ENCODE measurements around the gene PINLYP.

Gene PINLYP

DNA sequence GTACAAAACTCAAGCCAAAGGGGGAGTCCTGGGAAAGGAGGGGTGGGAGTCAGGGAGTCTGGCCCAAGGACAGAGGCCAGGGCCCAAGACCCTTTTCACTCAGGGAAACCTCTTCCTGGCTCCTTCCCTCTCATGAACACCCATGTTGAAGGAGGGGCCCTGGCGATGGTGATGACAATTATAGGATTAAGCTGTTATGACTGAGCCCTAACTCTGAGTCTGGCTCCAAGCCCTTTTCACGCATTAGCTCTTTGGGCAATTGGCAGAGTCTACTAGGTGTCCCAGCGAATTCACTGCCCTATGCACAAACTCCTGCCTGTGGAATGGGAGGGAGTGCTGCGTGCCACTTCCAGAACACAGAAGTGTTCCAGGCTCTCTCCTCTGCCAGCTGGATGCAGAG is 21.9 kb upstream of the PINLYP start:
- H3K18ac ChIP-seq (ENCODE audit: low read length): no peak overlapping the region
- peak overlapping the region; percentile 22 for H3K9ac ChIP-seq (ENCODE audit: low read depth, low read length, poor library complexity)
- no peak overlapping the region for H3K4me3 ChIP-seq (ENCODE audit: low read length in 2 of 2)
- no peak overlapping the region for H2BK15ac ChIP-seq (ENCODE audit: low read length)
- no peak overlapping the region for H2AFZ ChIP-seq (ENCODE audit: low read length)
- H3K4ac ChIP-seq (ENCODE audit: low read length): no peak overlapping the region
- no CpG with 5 or more reads among the region's 4 CpGs for WGBS, 2 donors (ENCODE audit: extremely low coverage in 2 of 2, insufficient read length in 2 of 2, insufficient replicate concordance in 1 of 2)
- H3K27me3 ChIP-seq (ENCODE audit: control insufficient read depth in 3 of 3, insufficient read depth in 3 of 3, low read depth in 1 of 3, low read length in 3 of 3): no peaks in the 10 kb centered on the region
- H3K4me1 ChIP-seq (ENCODE audit: control insufficient read depth in 2 of 2, insufficient read depth in 1 of 2, low read depth in 1 of 2, low read length in 2 of 2): no peaks in the 10 kb centered on the region
- no peak overlapping the region for H3K27ac ChIP-seq (replicated peaks; ENCODE audit: low read length)
- no peak overlapping the region for H2BK5ac ChIP-seq (ENCODE audit: low read length)
- H3K4me2 ChIP-seq (ENCODE audit: insufficient read depth, low read length, poor library complexity, severe bottlenecking): no peak overlapping the region
- DNase-seq (ENCODE audit: low spot score): no peak
- no peak overlapping the region for H2AK5ac ChIP-seq (ENCODE audit: low read depth, low read length)
- no peak overlapping the region for H2BK12ac ChIP-seq (ENCODE audit: low read length)
- H3K9me3 ChIP-seq (replicated peaks in 1 of 2; ENCODE audit: control insufficient read depth in 2 of 2, insufficient read depth in 1 of 2, low read depth in 1 of 2, low read length in 2 of 2): no peaks in the 10 kb centered on the region
- H3K36me3 ChIP-seq (replicated peaks in 1 of 2; ENCODE audit: control insufficient read depth in 2 of 2, insufficient read depth in 2 of 2, low read length in 2 of 2): peaks cover 41 to 85% of the 10 kb centered on the region in 2 donors
- no peak overlapping the region for H4K91ac ChIP-seq (ENCODE audit: low read depth, low read length, poor library complexity)
- H2BK120ac ChIP-seq (ENCODE audit: low read depth, low read length): no peak overlapping the region
- no peak overlapping the region for H4K8ac ChIP-seq (ENCODE audit: low read depth, low read length)
- no peaks in the 10 kb centered on the region for H3K79me1 ChIP-seq (ENCODE audit: low read depth, low read length)
- H3K23ac ChIP-seq (ENCODE audit: low read depth, low read length, poor library complexity): no peak overlapping the region
- no peak overlapping the region for H3K14ac ChIP-seq (ENCODE audit: low read length)

DNA sequence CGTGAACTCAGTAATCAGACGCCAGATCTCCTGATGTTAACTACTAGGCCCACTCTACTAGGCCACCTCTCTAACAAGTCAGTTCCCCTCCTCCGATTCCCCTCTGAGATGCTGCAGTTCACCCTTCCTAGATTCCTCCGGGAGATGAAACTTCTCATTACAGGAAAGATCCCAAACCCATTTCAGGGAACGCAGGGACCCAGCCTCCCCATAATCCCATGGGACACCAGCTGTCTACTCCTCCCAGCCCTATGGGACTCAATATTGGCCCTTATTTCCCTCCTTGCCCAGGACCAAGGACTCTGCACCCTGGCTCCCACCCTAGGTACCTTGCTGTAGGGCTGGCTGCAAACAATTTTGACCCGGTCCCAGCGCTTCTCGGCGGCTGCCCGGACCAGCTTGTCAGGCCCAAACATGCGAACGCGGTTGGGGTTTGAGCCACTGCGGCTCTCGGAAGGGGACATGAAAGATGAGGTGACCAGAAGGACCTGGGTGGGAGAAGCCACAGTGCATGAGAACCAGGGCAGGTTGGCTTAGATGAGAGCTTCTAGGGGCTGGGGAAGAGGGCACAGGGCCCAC is 21.2 kb upstream of the PINLYP start:
- Histone ChIP-seq H2BK120ac (ENCODE audit: low read depth, low read length) (no peak overlapping the region), H2BK5ac (ENCODE audit: low read length) (no peak overlapping the region), H3K9ac (ENCODE audit: low read depth, low read length, poor library complexity) (no peak overlapping the region), H2BK12ac (ENCODE audit: low read length) (no peak overlapping the region), H3K9me3 (replicated peaks in 1 of 2; ENCODE audit: control insufficient read depth in 2 of 2, insufficient read depth in 1 of 2, low read depth in 1 of 2, low read length in 2 of 2) (no peaks in the 10 kb centered on the region), H3K36me3 (replicated peaks in 1 of 2; ENCODE audit: control insufficient read depth in 2 of 2, insufficient read depth in 2 of 2, low read length in 2 of 2) (peaks cover 39 to 79% of the 10 kb centered on the region in 2 donors), H3K23ac (ENCODE audit: low read depth, low read length, poor library complexity) (no peak overlapping the region), H3K79me1 (ENCODE audit: low read depth, low read length) (no peaks in the 10 kb centered on the region), H2AFZ (ENCODE audit: low read length) (no peak overlapping the region), H3K4me1 (ENCODE audit: control insufficient read depth in 2 of 2, insufficient read depth in 1 of 2, low read depth in 1 of 2, low read length in 2 of 2) (no peaks in the 10 kb centered on the region), H3K27ac (replicated peaks; ENCODE audit: low read length) (no peak overlapping the region), H3K4me3 (ENCODE audit: low read length in 2 of 2) (no peak overlapping the region), H2AK5ac (ENCODE audit: low read depth, low read length) (no peak overlapping the region), H3K18ac (ENCODE audit: low read length) (no peak overlapping the region), H2BK15ac (ENCODE audit: low read length) (no peak overlapping the region), H3K14ac (ENCODE audit: low read length) (no peak overlapping the region), H4K91ac (ENCODE audit: low read depth, low read length, poor library complexity) (no peak overlapping the region), H4K8ac (ENCODE audit: low read depth, low read length) (no peak overlapping the region), H3K27me3 (ENCODE audit: control insufficient read depth in 3 of 3, insufficient read depth in 3 of 3, low read depth in 1 of 3, low read length in 3 of 3) (no peaks in the 10 kb centered on the region), H3K4ac (ENCODE audit: low read length) (no peak overlapping the region), H3K4me2 (ENCODE audit: insufficient read depth, low read length, poor library complexity, severe bottlenecking) (no peak overlapping the region)
- DNase-seq (ENCODE audit: low spot score): no peak
- WGBS, 2 donors (ENCODE audit: extremely low coverage in 2 of 2, insufficient read length in 2 of 2, insufficient replicate concordance in 1 of 2): no CpG with 5 or more reads among the region's 15 CpGs

- Histone ChIP-seq H2BK12ac (ENCODE audit: low read length) (no peak overlapping the region), H2BK120ac (ENCODE audit: low read depth, low read length) (no peak overlapping the region), H3K4me3 (ENCODE audit: low read length in 2 of 2) (no peak overlapping the region), H3K14ac (ENCODE audit: low read length) (no peak overlapping the region), H4K91ac (ENCODE audit: low read depth, low read length, poor library complexity) (no peak overlapping the region), H4K8ac (ENCODE audit: low read depth, low read length) (no peak overlapping the region), H3K4me1 (ENCODE audit: control insufficient read depth in 2 of 2, insufficient read depth in 1 of 2, low read depth in 1 of 2, low read length in 2 of 2) (no peaks in the 10 kb centered on the region), H2BK15ac (ENCODE audit: low read length) (no peak overlapping the region), H3K9me3 (replicated peaks in 1 of 2; ENCODE audit: control insufficient read depth in 2 of 2, insufficient read depth in 1 of 2, low read depth in 1 of 2, low read length in 2 of 2) (no peaks in the 10 kb centered on the region), H2AFZ (ENCODE audit: low read length) (no peak overlapping the region), H3K27ac (replicated peaks; ENCODE audit: low read length) (no peak overlapping the region), H3K4me2 (ENCODE audit: insufficient read depth, low read length, poor library complexity, severe bottlenecking) (no peak overlapping the region), H2BK5ac (ENCODE audit: low read length) (no peak overlapping the region), H3K27me3 (ENCODE audit: control insufficient read depth in 3 of 3, insufficient read depth in 3 of 3, low read depth in 1 of 3, low read length in 3 of 3) (no peaks in the 10 kb centered on the region), H3K9ac (ENCODE audit: low read depth, low read length, poor library complexity) (no peak overlapping the region), H2AK5ac (ENCODE audit: low read depth, low read length) (no peak overlapping the region), H3K4ac (ENCODE audit: low read length) (no peak overlapping the region), H3K36me3 (replicated peaks in 1 of 2; ENCODE audit: control insufficient read depth in 2 of 2, insufficient read depth in 2 of 2, low read length in 2 of 2) (peaks cover 35 to 77% of the 10 kb centered on the region in 2 donors), H3K18ac (ENCODE audit: low read length) (no peak overlapping the region), H3K79me1 (ENCODE audit: low read depth, low read length) (no peaks in the 10 kb centered on the region), H3K23ac (ENCODE audit: low read depth, low read length, poor library complexity) (no peak overlapping the region)
- DNase-seq (ENCODE audit: low spot score): peak; percentile 70
- WGBS, 2 donors (ENCODE audit: extremely low coverage in 2 of 2, insufficient read length in 2 of 2, insufficient replicate concordance in 1 of 2): no CpG with 5 or more reads among the region's 8 CpGs
Observed at GRCh38 chr19:43555185-43555770, 20.3 kb upstream of the PINLYP start.

DNA sequence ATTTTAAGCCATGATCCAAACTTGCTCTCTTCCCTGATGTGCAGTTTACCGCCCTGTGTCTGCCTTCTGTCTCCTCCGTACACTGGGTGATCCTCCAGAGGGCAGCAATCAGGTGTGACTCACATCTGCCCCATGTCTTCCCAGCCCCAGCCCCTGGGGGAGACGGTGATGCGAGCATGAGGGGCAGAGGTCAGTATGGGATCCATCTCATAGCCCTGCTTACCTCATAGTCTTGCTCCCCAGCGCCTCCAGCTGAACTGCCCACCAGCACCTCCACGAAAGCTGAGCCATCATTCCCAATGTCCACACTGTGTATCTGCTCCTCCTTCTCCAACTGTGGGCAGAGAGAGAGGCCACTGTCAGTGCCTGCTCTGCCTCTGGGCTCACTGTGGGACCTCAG is 14.9 kb upstream of the PINLYP start:
- Histone ChIP-seq H3K9me3 (replicated peaks in 1 of 2; ENCODE audit: control insufficient read depth in 2 of 2, insufficient read depth in 1 of 2, low read depth in 1 of 2, low read length in 2 of 2) (no peaks in the 10 kb centered on the region), H3K4ac (ENCODE audit: low read length) (no peak overlapping the region), H2AFZ (ENCODE audit: low read length) (no peak overlapping the region), H3K4me2 (ENCODE audit: insufficient read depth, low read length, poor library complexity, severe bottlenecking) (no peak overlapping the region), H3K4me3 (ENCODE audit: low read length in 2 of 2) (no peak overlapping the region), H3K18ac (ENCODE audit: low read length) (no peak overlapping the region), H3K23ac (ENCODE audit: low read depth, low read length, poor library complexity) (no peak overlapping the region), H3K27ac (replicated peaks; ENCODE audit: low read length) (no peak overlapping the region), H3K9ac (ENCODE audit: low read depth, low read length, poor library complexity) (peak overlapping the region; percentile 9), H3K36me3 (replicated peaks in 1 of 2; ENCODE audit: control insufficient read depth in 2 of 2, insufficient read depth in 2 of 2, low read length in 2 of 2) (peaks cover 29 to 70% of the 10 kb centered on the region in 2 donors), H3K4me1 (ENCODE audit: control insufficient read depth in 2 of 2, insufficient read depth in 1 of 2, low read depth in 1 of 2, low read length in 2 of 2) (no peaks in the 10 kb centered on the region), H2BK12ac (ENCODE audit: low read length) (no peak overlapping the region), H3K14ac (ENCODE audit: low read length) (no peak overlapping the region), H4K8ac (ENCODE audit: low read depth, low read length) (no peak overlapping the region), H4K91ac (ENCODE audit: low read depth, low read length, poor library complexity) (no peak overlapping the region), H3K79me1 (ENCODE audit: low read depth, low read length) (peaks cover 6% of the 10 kb centered on the region), H3K27me3 (ENCODE audit: control insufficient read depth in 3 of 3, insufficient read depth in 3 of 3, low read depth in 1 of 3, low read length in 3 of 3) (no peaks in the 10 kb centered on the region), H2BK5ac (ENCODE audit: low read length) (no peak overlapping the region), H2BK120ac (ENCODE audit: low read depth, low read length) (no peak overlapping the region), H2AK5ac (ENCODE audit: low read depth, low read length) (no peak overlapping the region), H2BK15ac (ENCODE audit: low read length) (no peak overlapping the region)
- DNase-seq (ENCODE audit: low spot score): no peak
- no CpG with 5 or more reads among the region's 6 CpGs for WGBS, 2 donors (ENCODE audit: extremely low coverage in 2 of 2, insufficient read length in 2 of 2, insufficient replicate concordance in 1 of 2)

Measured in neuronal stem cell (in vitro differentiated cells).